ENCODE data around the gene LYSMD4.
A peak's percentile ranks its signal among the peaks of the same experiment; 100 is the strongest.

LYSMD4 gene

GRCh38 chr15:99729920-99730319 is 3.3 kb downstream of the LYSMD4 start:
- DNase-seq, result no peak

- no peak for DNase-seq
Measured at GRCh38 chr15:99729327-99729726, 3.9 kb downstream of the LYSMD4 start.

- no peak for DNase-seq
Measured at GRCh38 chr15:99728916-99729315, 4.3 kb downstream of the LYSMD4 start.

- no peak for DNase-seq
Measured at GRCh38 chr15:99727733-99728132, 5.5 kb downstream of the LYSMD4 start.

- no peak for DNase-seq
Measured at GRCh38 chr15:99727330-99727729, 5.9 kb downstream of the LYSMD4 start.

- DNase-seq, result no peak
Measured at GRCh38 chr15:99726333-99726732, 6.9 kb downstream of the LYSMD4 start.

- DNase-seq, result no peak
Measured at GRCh38 chr15:99722406-99722805, 10.8 kb downstream of the LYSMD4 start.

GRCh38 chr15:99721896-99722295 is 11.3 kb downstream of the LYSMD4 start:
- DNase-seq, result no peak

GRCh38 chr15:99721104-99721778 is 12.0 kb downstream of the LYSMD4 start:
- peak; percentile 2 for DNase-seq

GRCh38 chr15:99720533-99720932 is 12.7 kb downstream of the LYSMD4 start:
- no peak for DNase-seq

GRCh38 chr15:99719096-99719541 is 14.1 kb downstream of the LYSMD4 start:
- DNase-seq, result no peak

- no peak for DNase-seq
Measured at GRCh38 chr15:99718421-99718820, 14.8 kb downstream of the LYSMD4 start.

- DNase-seq, result no peak
Measured at GRCh38 chr15:99717161-99718009, 15.9 kb downstream of the LYSMD4 start.

GRCh38 chr15:99716540-99717095 is 16.6 kb downstream of the LYSMD4 start:
- no peak for DNase-seq

GRCh38 chr15:99712415-99712814 is 20.8 kb downstream of the LYSMD4 start:
- DNase-seq, result no peak

GRCh38 chr15:99711625-99712024 is 21.6 kb downstream of the LYSMD4 start:
- no peak for DNase-seq

GRCh38 chr15:99709243-99709986 is 23.8 kb downstream of the LYSMD4 start:
- no peak for DNase-seq

- no peak for DNase-seq
Measured at GRCh38 chr15:99708563-99708962, 24.7 kb downstream of the LYSMD4 start.

GRCh38 chr15:99707473-99708270 is 25.6 kb downstream of the LYSMD4 start:
- no peak for DNase-seq

- no peak for DNase-seq
Measured at GRCh38 chr15:99706557-99707303, 26.5 kb downstream of the LYSMD4 start.

GRCh38 chr15:99704444-99704838 is 28.8 kb downstream of the LYSMD4 start:
- DNase-seq, result peak; percentile 50
